ENCODE data around the gene BIN1. TPM values are rescaled to one million over a fixed set of nuclear protein-coding genes. Genes with fewer than 3 reads are reported as not detected.

The BIN1 gene
- total RNA-seq, 2 experiments from 2014 or later: 55.4 to 58.2 TPM

- Mint-ChIP-seq H3K27me3 (no peaks in the 10 kb centered on the region), H3K27ac (no peak overlapping the region), H3K4me1 (ENCODE audit: low read depth) (no peaks in the 10 kb centered on the region), H3K36me3 (peaks cover 4% of the 10 kb centered on the region), H3K4me3 (no peak overlapping the region), H3K9me3 (no peaks in the 10 kb centered on the region)
- intact Hi-C loops (cut with micrococcal nuclease): no loop called here
- POLR2A ChIA-PET: no interaction called here
- CTCF ChIA-PET: no interaction called here
- DNase-seq: no peak
These were observed 50.2 kb downstream of the BIN1 start for GRCh38 chr2:127056631-127057370.

- intact Hi-C loops (cut with micrococcal nuclease): no loop called here
- no peaks in the 10 kb centered on the region for H3K4me1 Mint-ChIP-seq (ENCODE audit: low read depth)
- no peak overlapping the region for H3K27ac Mint-ChIP-seq
- H3K36me3 Mint-ChIP-seq: peaks cover 2% of the 10 kb centered on the region
- no peak for DNase-seq
- CTCF ChIA-PET: no interaction called here
- POLR2A ChIA-PET: no interaction called here
- H3K9me3 Mint-ChIP-seq: no peaks in the 10 kb centered on the region
- no peaks in the 10 kb centered on the region for H3K27me3 Mint-ChIP-seq
- no peak overlapping the region for H3K4me3 Mint-ChIP-seq
These were observed 50.9 kb downstream of the BIN1 start for GRCh38 chr2:127056086-127056485.

GRCh38 chr2:127055786-127056076 is 51.2 kb downstream of the BIN1 start:
- POLR2A ChIA-PET: no interaction called here
- intact Hi-C loops (cut with micrococcal nuclease): no loop called here

GRCh38 chr2:127054996-127055785 is 51.8 kb downstream of the BIN1 start:
- Mint-ChIP-seq H3K27me3 (no peaks in the 10 kb centered on the region), H3K36me3 (peaks cover 2% of the 10 kb centered on the region), H3K4me3 (no peak overlapping the region), H3K27ac (no peak overlapping the region), H3K4me1 (ENCODE audit: low read depth) (no peaks in the 10 kb centered on the region), H3K9me3 (no peaks in the 10 kb centered on the region)
- intact Hi-C loops (cut with micrococcal nuclease): no loop called here
- POLR2A ChIA-PET: no interaction called here
- no peak for DNase-seq
- CTCF ChIA-PET: no interaction called here

More at GRCh38 chr2:127055786-127056076, 51.2 kb downstream of the BIN1 start:
- H3K4me3 Mint-ChIP-seq: no peak overlapping the region
- H3K27me3 Mint-ChIP-seq: no peaks in the 10 kb centered on the region
- DNase-seq: no peak
- CTCF ChIA-PET: no interaction called here
- H3K9me3 Mint-ChIP-seq: no peaks in the 10 kb centered on the region
- H3K27ac Mint-ChIP-seq: no peak overlapping the region
- H3K36me3 Mint-ChIP-seq: peaks cover 2% of the 10 kb centered on the region
- no peaks in the 10 kb centered on the region for H3K4me1 Mint-ChIP-seq (ENCODE audit: low read depth)

GRCh38 chr2:127054604-127054930 is 52.4 kb downstream of the BIN1 start:
- POLR2A ChIA-PET: no interaction called here
- CTCF ChIA-PET: no interaction called here

GRCh38 chr2:127053731-127054603 is 53.0 kb downstream of the BIN1 start:
- POLR2A ChIA-PET: no interaction called here
- no peak overlapping the region for H3K4me3 Mint-ChIP-seq
- no peaks in the 10 kb centered on the region for H3K9me3 Mint-ChIP-seq
- no peak for DNase-seq
- H3K27me3 Mint-ChIP-seq: no peaks in the 10 kb centered on the region
- peaks cover 2% of the 10 kb centered on the region for H3K4me1 Mint-ChIP-seq (ENCODE audit: low read depth)
- no peak overlapping the region for H3K27ac Mint-ChIP-seq
- CTCF ChIA-PET: interaction anchor here (1.2 kb wide), 1 partner anchor 27 kb away, joined by 3 read pairs; no protein-coding TSS in a partner anchor
- peaks cover 2% of the 10 kb centered on the region for H3K36me3 Mint-ChIP-seq
- intact Hi-C loops (cut with micrococcal nuclease): no loop called here

More at GRCh38 chr2:127054604-127054930, 52.4 kb downstream of the BIN1 start:
- Mint-ChIP-seq H3K4me3 (no peak overlapping the region), H3K9me3 (no peaks in the 10 kb centered on the region), H3K27ac (no peak overlapping the region), H3K27me3 (no peaks in the 10 kb centered on the region), H3K4me1 (ENCODE audit: low read depth) (peaks cover 2% of the 10 kb centered on the region), H3K36me3 (peaks cover 2% of the 10 kb centered on the region)
- DNase-seq: no peak
- intact Hi-C loops (cut with micrococcal nuclease): no loop called here

- DNase-seq: no peak
- no peak overlapping the region for H3K4me3 Mint-ChIP-seq
- peaks cover 2% of the 10 kb centered on the region for H3K36me3 Mint-ChIP-seq
- ChIA-PET POLR2A (no interaction called here), CTCF (interaction anchor here (0.8 to 1.2 kb wide), 3 partner anchors 25 to 81 kb away, joined by 3 read pairs; no protein-coding TSS in a partner anchor)
- H3K27me3 Mint-ChIP-seq: no peaks in the 10 kb centered on the region
- intact Hi-C loops (cut with micrococcal nuclease): no loop called here
- H3K27ac Mint-ChIP-seq: no peak overlapping the region
- no peaks in the 10 kb centered on the region for H3K9me3 Mint-ChIP-seq
- peaks cover 2% of the 10 kb centered on the region for H3K4me1 Mint-ChIP-seq (ENCODE audit: low read depth)
These were observed 53.9 kb downstream of the BIN1 start for GRCh38 chr2:127052771-127053691.

- no peak overlapping the region for H3K27ac Mint-ChIP-seq
- H3K27me3 Mint-ChIP-seq: no peaks in the 10 kb centered on the region
- H3K9me3 Mint-ChIP-seq: no peaks in the 10 kb centered on the region
- CTCF ChIA-PET: interaction anchor here (0.8 to 1.2 kb wide), 2 partner anchors 25 to 80 kb away, joined by 3 read pairs; no protein-coding TSS in a partner anchor
- no peak for DNase-seq
- peaks cover 2% of the 10 kb centered on the region for H3K4me1 Mint-ChIP-seq (ENCODE audit: low read depth)
- H3K36me3 Mint-ChIP-seq: peaks cover 7% of the 10 kb centered on the region
- no peak overlapping the region for H3K4me3 Mint-ChIP-seq
- POLR2A ChIA-PET: no interaction called here
- intact Hi-C loops (cut with micrococcal nuclease): no loop called here
These were observed 54.7 kb downstream of the BIN1 start for GRCh38 chr2:127052057-127052770.

- H3K27me3 Mint-ChIP-seq: no peaks in the 10 kb centered on the region
- CTCF ChIA-PET: interaction anchor here (0.6 to 2.7 kb wide), 8 partner anchors 9 to 88 kb away, joined by 3 to 8 read pairs (median 5); no protein-coding TSS in a partner anchor
- H3K9me3 Mint-ChIP-seq: no peaks in the 10 kb centered on the region
- no peak overlapping the region for H3K27ac Mint-ChIP-seq
- POLR2A ChIA-PET: no interaction called here
- peaks cover 7% of the 10 kb centered on the region for H3K36me3 Mint-ChIP-seq
- DNase-seq: no peak
- intact Hi-C loops (cut with micrococcal nuclease): no loop called here
- H3K4me1 Mint-ChIP-seq (ENCODE audit: low read depth): peaks cover 2% of the 10 kb centered on the region
- H3K4me3 Mint-ChIP-seq: no peak overlapping the region
These were observed 55.6 kb downstream of the BIN1 start for GRCh38 chr2:127051116-127052056.

GRCh38 chr2:127050803-127051115 is 56.2 kb downstream of the BIN1 start:
- POLR2A ChIA-PET: no interaction called here
- Mint-ChIP-seq H3K9me3 (no peaks in the 10 kb centered on the region), H3K27me3 (no peaks in the 10 kb centered on the region), H3K36me3 (peaks cover 5% of the 10 kb centered on the region), H3K27ac (no peak overlapping the region), H3K4me3 (no peak overlapping the region), H3K4me1 (ENCODE audit: low read depth) (peaks cover 2% of the 10 kb centered on the region)
- DNase-seq: no peak
- intact Hi-C loops (cut with micrococcal nuclease): no loop called here
- CTCF ChIA-PET: interaction anchor here (0.5 to 2.7 kb wide), 8 partner anchors 9 to 602 kb away, joined by 3 to 8 read pairs (median 5); no protein-coding TSS in a partner anchor

Measured in activated CD4-positive, alpha-beta memory T cell treated with anti-CD3 and anti-CD28 coated beads for 36 hours (primary cell).